MCF 10A (cell line): ENCODE results near the gene MMAB. TPM values are rescaled to one million over a fixed set of nuclear protein-coding genes. Genes with fewer than 3 reads are reported as not detected.
A peak's percentile ranks its signal among the peaks of the same experiment; 100 is the strongest.

Source experiments
- BruUV-seq: library from RNA; stranded (reverse); fragments of 400-500 nt; replicated peaks from 2 replicates; lab custom pipeline; 2021; lab: Mats Ljungman, UMichigan
- CTCF ChIA-PET: fragments of 300-600 bp; sonication (Branson Sonifier 250); formaldehyde crosslinking; extraction: SDS; loops from one replicate; lab custom pipeline; 2021; ENCODE audit warnings: antibody characterized with exemption, inconsistent platforms; lab: Yijun Ruan, JAX
- POLR2A ChIA-PET: fragments of 300-600, 350-650 bp; sonication (Branson Sonifier 250); formaldehyde crosslinking; extraction: SDS; loops from one replicate; lab custom pipeline; 2020; ENCODE audit warnings: antibody characterized with exemption, inconsistent platforms; lab: Yijun Ruan, JAX
- DNase-seq: peaks from one replicate; pipeline ENCODE4 v3.0.0-alpha.2; 2018; ENCODE audit not compliant: unreplicated experiment
- H3K27ac Mint-ChIP-seq: one replicate; pipeline ENCODE4 v1.8.0; 2022; ENCODE audit warnings: mild to moderate bottlenecking, low read depth, mixed read lengths; ENCODE audit not compliant: unreplicated experiment
- H3K27me3 Mint-ChIP-seq: one replicate; pipeline ENCODE4 v1.8.0; 2022; ENCODE audit warnings: mixed read lengths; ENCODE audit not compliant: insufficient read depth, unreplicated experiment
- H3K36me3 Mint-ChIP-seq: one replicate; pipeline ENCODE4 v1.8.0; 2022; ENCODE audit warnings: mild to moderate bottlenecking, moderate library complexity, mixed read lengths; ENCODE audit not compliant: insufficient read depth, unreplicated experiment
- H3K4me1 Mint-ChIP-seq: one replicate; pipeline ENCODE4 v1.8.0; 2022; ENCODE audit warnings: mixed read lengths; ENCODE audit not compliant: insufficient read depth, unreplicated experiment
- H3K4me3 Mint-ChIP-seq: one replicate; pipeline ENCODE4 v1.8.0; 2022; ENCODE audit warnings: mild to moderate bottlenecking, moderate library complexity, mixed read lengths; ENCODE audit not compliant: unreplicated experiment
- H3K9me3 Mint-ChIP-seq: one replicate; pipeline ENCODE4 v1.8.0; 2022; ENCODE audit warnings: mixed read lengths; ENCODE audit not compliant: unreplicated experiment
- CTCF ChIP-seq: fragments of 200-600 bp; IDR thresholded peaks from one replicate; pipeline ENCODE4 v1.8.0; 2022; ENCODE audit warnings: antibody characterized with exemption, mild to moderate bottlenecking; ENCODE audit not compliant: unreplicated experiment
- intact Hi-C: fragments of 100-400 bp; cut with micrococcal nuclease; formaldehyde crosslinking; loops from 2 replicates; pipeline ENCODE4 v1.14.1; 2022
- total RNA-seq: library from RNA; stranded (reverse); gene quantifications from 2 replicates; pipeline ENCODE4 v1.2.3, GENCODE V29; 2022

The MMAB gene
- total RNA-seq, 1 experiment from 2014 or later = 59.2 TPM

- H3K9me3 Mint-ChIP-seq = no peaks in the 10 kb centered on the region
- H3K27me3 Mint-ChIP-seq = no peaks in the 10 kb centered on the region
Observed at GRCh38 chr12:109587921-109588320, 14.6 kb upstream of the MMAB start.

GRCh38 chr12:109586385-109587296 is 13.3 kb upstream of the MMAB start:
- no peak for DNase-seq

More at GRCh38 chr12:109587921-109588320, 14.6 kb upstream of the MMAB start:
- Mint-ChIP-seq H3K4me1 (no peaks in the 10 kb centered on the region), H3K36me3 (peaks cover 23% of the 10 kb centered on the region), H3K4me3 (no peak overlapping the region), H3K27ac (no peak overlapping the region)
- POLR2A ChIA-PET = interaction anchor here (1.2 kb wide), 1 partner anchor 26 kb away, joined by 4 read pairs; no protein-coding TSS in a partner anchor
- TF ChIP-seq CTCF = no peak
- intact Hi-C loops = no loop called here
- no peak for DNase-seq
- CTCF ChIA-PET = interaction anchor here (5.0 kb wide), 1 partner anchor 9 kb away, joined by 33 read pairs; no protein-coding TSS in a partner anchor
- no TSS peak for BruUV-seq

GRCh38 chr12:109583733-109584132 is 10.4 kb upstream of the MMAB start:
- Mint-ChIP-seq H3K4me3 (no peak overlapping the region), H3K27ac (no peak overlapping the region), H3K36me3 (peaks cover 53% of the 10 kb centered on the region), H3K9me3 (no peaks in the 10 kb centered on the region), H3K4me1 (peaks cover 14% of the 10 kb centered on the region), H3K27me3 (no peaks in the 10 kb centered on the region)
- no peak for DNase-seq
- no TSS peak for BruUV-seq
- ChIA-PET POLR2A (no interaction called here), CTCF (interaction anchor here (0.9 to 3.9 kb wide), 2 partner anchors 14 to 297 kb away, joined by 4 to 23 read pairs; no protein-coding TSS in a partner anchor)
- TF ChIP-seq CTCF = no peak
- intact Hi-C loops = no loop called here

More at GRCh38 chr12:109586385-109587296, 13.3 kb upstream of the MMAB start:
- CTCF ChIA-PET = interaction anchor here (1.0 to 5.0 kb wide), 4 partner anchors 8 to 14 kb away, joined by 3 to 33 read pairs (median 4); no protein-coding TSS in a partner anchor
- no TSS peak for BruUV-seq
- H3K36me3 Mint-ChIP-seq = peaks cover 30% of the 10 kb centered on the region
- POLR2A ChIA-PET = interaction anchor here (1.9 kb wide), 1 partner anchor 13 kb away, joined by 8 read pairs; the partner anchor contains the start of genes MMAB and MVK
- intact Hi-C loops = no loop called here
- H3K27me3 Mint-ChIP-seq = no peaks in the 10 kb centered on the region
- no peak for TF ChIP-seq CTCF
- no peak overlapping the region for H3K4me3 Mint-ChIP-seq
- H3K9me3 Mint-ChIP-seq = no peaks in the 10 kb centered on the region
- no peak overlapping the region for H3K27ac Mint-ChIP-seq
- H3K4me1 Mint-ChIP-seq = peaks cover 12% of the 10 kb centered on the region

GRCh38 chr12:109582636-109583035 is 9.3 kb upstream of the MMAB start:
- H3K4me1 Mint-ChIP-seq = peaks cover 14% of the 10 kb centered on the region
- peaks cover 56% of the 10 kb centered on the region for H3K36me3 Mint-ChIP-seq
- H3K27me3 Mint-ChIP-seq = no peaks in the 10 kb centered on the region
- H3K4me3 Mint-ChIP-seq = peak overlapping the region; percentile 59
- intact Hi-C loops = no loop called here
- H3K9me3 Mint-ChIP-seq = no peaks in the 10 kb centered on the region
- DNase-seq = peak; percentile 35
- no TSS peak for BruUV-seq
- ChIA-PET POLR2A (interaction anchor here (0.6 to 2.4 kb wide), 8 partner anchors 9 to 1020 kb away, joined by 3 to 40 read pairs (median 5); partner anchors contain the start of genes MMAB, MVK and UBE3B), CTCF (interaction anchor here (1.3 to 3.9 kb wide), 3 partner anchors 10 to 303 kb away, joined by 3 to 23 read pairs (median 6); no protein-coding TSS in a partner anchor)
- no peak for TF ChIP-seq CTCF
- peak overlapping the region; percentile 92 for H3K27ac Mint-ChIP-seq
